ENCODE measurements around the gene C2CD2L. TPM values are rescaled to one million over a fixed set of nuclear protein-coding genes. Genes with fewer than 3 reads are reported as not detected.

C2CD2L gene
- total RNA-seq, 1 experiment from 2014 or later = 6.4 TPM

- no peak overlapping the region for H3K27ac Mint-ChIP-seq
- peaks cover 17% of the 10 kb centered on the region for H3K4me1 Mint-ChIP-seq
- no peaks in the 10 kb centered on the region for H3K27me3 Mint-ChIP-seq (ENCODE audit: low read depth)
- ATAC-seq (no peak), DNase-seq (ENCODE audit: low spot score) (no peak)
- ChIA-PET POLR2A (no interaction called here), CTCF (no interaction called here)
- no peak overlapping the region for H3K4me3 Mint-ChIP-seq
- H3K36me3 Mint-ChIP-seq = peaks cover 23% of the 10 kb centered on the region
- TF ChIP-seq ATF1 (CRISPR knock-in tag; IDR thresholded peaks at IDR 0.05) (no peak), TEAD1 (CRISPR knock-in tag; IDR thresholded peaks at IDR 0.05) (no peak), E2F5 (CRISPR knock-in tag; IDR thresholded peaks at IDR 0.05) (no peak), ARID4B (CRISPR knock-in tag; IDR thresholded peaks at IDR 0.05; ENCODE audit: borderline replicate concordance) (no peak), ZBTB21 (CRISPR knock-in tag; IDR thresholded peaks at IDR 0.05; ENCODE audit: borderline replicate concordance) (no peak), FOXP1 (CRISPR knock-in tag; IDR thresholded peaks at IDR 0.05; ENCODE audit: borderline replicate concordance) (no peak), ERG (CRISPR knock-in tag; IDR thresholded peaks at IDR 0.05) (no peak), ZNF416 (CRISPR knock-in tag; IDR thresholded peaks at IDR 0.05) (no peak), PREB (CRISPR knock-in tag; IDR thresholded peaks at IDR 0.05; ENCODE audit: borderline replicate concordance) (no peak), MYBL2 (CRISPR knock-in tag; IDR thresholded peaks at IDR 0.05) (no peak), TCF7 (CRISPR knock-in tag; IDR thresholded peaks at IDR 0.05; ENCODE audit: low read depth) (no peak), ZNF396 (CRISPR knock-in tag; IDR thresholded peaks at IDR 0.05; ENCODE audit: borderline replicate concordance) (no peak), CREB1 (CRISPR knock-in tag; IDR thresholded peaks at IDR 0.05) (no peak), CTCF (IDR thresholded peaks at IDR 0.05) (no peak), SMAD4 (CRISPR knock-in tag; IDR thresholded peaks at IDR 0.05) (no peak), MLX (CRISPR knock-in tag; IDR thresholded peaks at IDR 0.05) (no peak), ZNF425 (CRISPR knock-in tag; conservative IDR thresholded peaks at IDR 0.05) (no peak), SMAD3 (CRISPR knock-in tag; IDR thresholded peaks at IDR 0.05; ENCODE audit: borderline replicate concordance) (no peak)
- no peaks in the 10 kb centered on the region for H3K9me3 Mint-ChIP-seq
Observed at GRCh38 chr11:119089319-119089718, 17.8 kb upstream of the C2CD2L start.
